HG03575 (cell line): ENCODE data around the gene SAXO1.

ENCODE experiments used
- ATAC-seq: cut with Tn5 transposase; IDR thresholded peaks from one replicate; pipeline ENCODE4 v1.9.1; 2021; ENCODE audit not compliant: unreplicated experiment, insufficient number of reproducible peaks, low FRiP score; ENCODE audit errors: extremely low read depth

Gene SAXO1

DNA sequence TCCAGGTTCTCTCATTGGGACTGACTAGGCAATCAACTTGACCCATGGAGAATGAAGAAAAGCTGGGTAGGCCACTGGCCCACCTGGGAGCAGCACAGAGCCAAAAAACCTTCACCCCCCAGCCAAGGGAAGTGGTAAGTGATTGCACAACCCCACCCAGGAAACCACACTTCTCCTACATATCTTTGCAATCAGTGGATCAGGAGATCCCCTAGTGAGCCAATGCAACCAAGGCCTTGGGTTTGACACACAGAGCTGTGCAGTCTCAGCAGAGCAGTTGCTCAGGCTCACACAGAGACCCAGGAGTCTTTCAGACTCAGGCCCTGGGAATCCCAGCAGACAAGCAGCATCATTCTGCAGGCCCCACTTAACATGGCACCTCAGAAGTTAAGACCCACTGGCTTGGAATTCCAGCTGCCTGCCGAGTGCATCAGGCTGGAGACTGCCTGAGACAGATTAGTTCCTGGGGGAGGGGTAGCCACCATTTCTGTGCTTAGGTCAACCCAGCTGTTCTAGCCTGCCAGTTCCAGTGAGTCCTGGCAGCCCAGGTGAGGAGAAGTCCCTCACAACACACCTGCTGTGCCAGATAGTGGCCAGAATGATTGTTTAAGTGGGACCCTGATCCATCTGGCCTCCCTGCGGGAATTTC, 136.4 kb downstream of the SAXO1 start:
- no peak for ATAC-seq

DNA sequence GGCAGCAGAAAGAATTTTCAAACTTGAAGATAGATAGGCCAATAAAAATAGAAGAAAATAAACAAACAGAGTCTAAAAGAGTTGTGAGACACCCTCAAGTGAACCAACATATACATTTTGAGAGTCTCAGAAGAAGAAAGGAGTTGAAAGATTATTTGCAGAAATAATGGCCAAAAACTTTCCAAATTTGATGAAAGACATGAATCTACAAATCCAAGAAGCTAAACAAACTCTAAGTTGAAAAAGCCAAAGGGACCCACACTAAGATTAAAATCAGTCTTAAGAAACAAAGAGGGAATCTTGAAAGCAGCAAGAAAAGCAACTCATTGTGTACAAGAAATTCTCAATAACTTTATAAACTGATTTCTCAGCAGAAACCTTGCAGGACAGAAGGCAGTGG, 137.0 kb downstream of the SAXO1 start:
- no peak for ATAC-seq

DNA sequence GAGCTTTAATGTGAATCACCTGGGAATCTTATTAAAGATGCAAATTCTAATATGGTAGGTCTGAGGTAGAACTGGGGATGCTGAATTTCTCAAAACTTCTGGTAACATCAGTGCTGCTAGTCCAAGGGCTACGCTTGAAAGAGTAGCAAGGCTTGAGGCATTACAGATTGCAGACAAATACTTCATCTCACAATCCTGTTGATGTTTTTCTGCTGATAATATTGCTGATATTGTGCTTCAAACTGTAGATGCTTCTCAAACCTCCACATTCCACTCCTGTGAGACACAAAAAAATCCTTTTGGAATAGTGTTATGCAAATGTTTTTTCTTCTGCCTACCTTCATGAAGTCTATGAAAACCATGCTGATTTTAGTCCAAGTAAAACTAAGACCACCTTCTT, 139.5 kb downstream of the SAXO1 start:
- no peak for ATAC-seq

DNA sequence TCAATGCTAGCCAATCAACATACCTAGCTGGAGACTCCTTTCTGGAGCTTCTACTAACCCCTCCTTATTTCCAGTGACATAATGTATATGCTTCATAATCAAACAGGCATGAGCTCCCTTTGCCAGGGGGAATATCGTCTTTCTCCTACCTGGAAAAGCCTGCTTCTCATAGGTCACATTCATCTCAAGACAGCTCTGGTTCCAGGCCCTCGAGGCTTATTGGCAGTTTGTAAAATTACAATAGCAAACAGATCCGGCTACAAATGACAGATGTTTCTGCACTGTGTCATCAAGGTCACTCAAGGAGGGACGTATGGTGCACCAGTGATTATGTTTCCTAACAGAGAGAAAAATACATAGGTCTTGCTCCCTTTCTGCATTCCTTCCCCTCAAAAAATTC, 140.0 kb downstream of the SAXO1 start:
- ATAC-seq: no peak

DNA sequence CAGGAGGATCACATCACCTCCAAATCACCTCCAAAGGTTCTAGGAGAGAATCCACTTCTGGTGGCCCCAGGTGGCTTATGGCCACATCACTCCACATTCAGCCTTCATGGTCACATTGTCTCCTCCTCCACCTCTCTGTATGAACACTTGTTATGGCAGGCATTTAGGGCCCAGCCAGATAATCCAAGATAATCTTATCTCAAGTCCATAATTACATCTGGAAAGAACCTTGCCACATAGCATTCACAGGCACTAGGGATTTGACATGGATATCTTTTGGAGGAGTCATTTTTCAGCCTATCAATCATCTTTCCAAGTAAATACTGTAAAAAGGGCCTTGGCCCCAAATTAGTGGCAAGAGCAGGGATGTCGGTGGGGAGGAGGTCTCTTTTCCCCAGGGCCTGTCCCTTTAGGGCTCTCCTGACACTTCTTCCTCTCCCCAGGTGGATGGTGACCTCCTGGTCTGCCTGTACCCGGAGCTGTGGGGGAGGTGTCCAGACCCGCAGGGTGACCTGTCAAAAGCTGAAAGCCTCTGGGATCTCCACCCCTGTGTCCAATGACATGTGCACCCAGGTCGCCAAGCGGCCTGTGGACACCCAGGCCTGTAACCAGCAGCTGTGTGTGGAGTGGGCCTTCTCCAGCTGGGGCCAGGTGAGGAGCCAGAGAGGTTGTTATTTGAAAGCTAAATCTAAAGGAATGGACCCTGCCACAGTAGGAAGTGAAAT, 140.9 kb downstream of the SAXO1 start:
- no peak for ATAC-seq

DNA sequence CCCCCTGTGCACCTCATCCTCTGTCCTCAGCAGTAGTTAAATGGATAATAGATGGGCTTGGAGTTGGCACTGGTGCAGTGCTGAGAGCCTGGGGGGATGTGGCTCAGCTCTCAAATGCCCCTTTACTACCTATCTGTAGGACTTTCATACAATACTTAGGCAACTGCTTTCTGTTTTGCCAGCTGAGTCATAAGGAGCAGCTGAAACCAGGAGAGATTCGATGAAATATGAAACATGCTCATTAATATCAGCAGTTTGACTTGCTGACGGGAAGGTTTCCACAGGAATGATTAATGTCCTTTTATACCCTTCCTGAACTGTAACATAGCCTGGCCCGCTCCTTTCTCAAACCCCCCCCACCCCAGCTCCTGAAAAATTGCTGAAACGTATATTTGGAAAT, 142.6 kb downstream of the SAXO1 start:
- ATAC-seq: no peak

DNA sequence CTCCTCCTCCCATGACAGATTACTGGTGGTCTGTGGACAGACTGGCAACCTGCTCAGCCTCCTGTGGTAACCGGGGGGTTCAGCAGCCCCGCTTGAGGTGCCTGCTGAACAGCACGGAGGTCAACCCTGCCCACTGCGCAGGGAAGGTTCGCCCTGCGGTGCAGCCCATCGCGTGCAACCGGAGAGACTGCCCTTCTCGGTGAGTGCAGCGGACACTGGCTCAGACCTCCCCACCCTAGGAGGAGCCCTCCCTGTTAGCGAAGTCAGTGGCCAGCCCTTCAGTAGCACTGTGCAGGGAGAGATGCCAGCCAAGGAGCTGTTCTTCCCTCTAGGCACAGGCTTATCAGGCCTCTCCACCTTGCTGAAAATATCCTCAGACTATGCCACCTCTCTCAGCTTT, 143.5 kb downstream of the SAXO1 start:
- ATAC-seq: no peak

DNA sequence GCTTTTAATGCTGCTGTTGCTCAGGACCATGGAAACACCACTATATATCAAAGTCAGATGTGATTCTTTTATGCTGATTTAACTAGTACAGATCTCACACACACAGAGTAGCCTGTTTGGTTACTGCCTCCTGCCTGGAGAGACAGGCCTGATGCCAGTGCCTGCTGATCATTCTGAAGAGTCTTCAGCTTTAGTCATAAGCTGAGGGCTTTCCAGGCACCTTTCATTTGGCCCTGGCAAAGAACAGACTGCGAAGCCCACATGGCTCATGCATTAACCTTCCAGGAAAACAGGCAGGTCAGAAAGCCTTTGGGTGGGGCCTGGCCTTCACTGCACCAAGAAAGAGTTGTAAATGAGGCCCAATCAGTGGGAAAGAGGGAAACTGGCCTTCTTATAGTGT, 144.7 kb downstream of the SAXO1 start:
- ATAC-seq: no peak

DNA sequence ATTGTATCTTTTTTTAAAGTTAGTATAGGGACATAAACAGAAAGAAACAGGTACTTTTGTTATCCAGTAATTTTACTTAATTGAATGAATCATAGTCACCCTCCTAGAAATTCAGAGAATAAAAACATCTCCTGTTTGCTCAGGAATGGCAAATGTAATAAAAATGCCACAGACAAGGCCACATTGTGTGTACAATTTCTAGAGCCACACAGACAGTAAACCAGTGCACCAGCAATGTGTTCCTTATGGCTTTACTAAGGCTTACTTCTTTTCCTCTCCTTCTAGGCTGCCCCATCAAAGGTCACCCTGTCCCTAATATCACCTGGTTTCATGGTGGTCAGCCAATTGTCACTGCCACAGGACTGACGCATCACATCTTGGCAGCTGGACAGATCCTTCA, 145.5 kb downstream of the SAXO1 start:
- ATAC-seq: no peak

DNA sequence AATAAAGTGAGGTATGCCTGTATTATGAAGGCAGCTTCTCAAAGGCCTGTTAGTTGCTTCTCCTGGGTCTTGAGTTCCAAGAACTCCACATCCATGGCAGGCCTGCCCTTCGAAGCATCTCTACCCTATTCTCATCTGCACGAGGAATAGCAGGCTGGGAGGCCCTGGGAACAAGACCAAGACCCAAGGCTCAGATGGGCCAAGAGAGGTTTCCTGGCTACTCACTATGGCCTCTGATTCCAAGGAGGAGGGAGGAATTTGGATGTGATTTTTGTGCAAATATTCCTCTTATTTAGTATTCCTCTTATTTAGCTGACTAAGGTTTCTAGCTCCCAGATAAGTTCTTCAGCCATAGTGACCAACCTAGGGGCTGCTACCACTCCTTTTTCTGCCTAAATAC, 151.3 kb downstream of the SAXO1 start:
- no peak for ATAC-seq

DNA sequence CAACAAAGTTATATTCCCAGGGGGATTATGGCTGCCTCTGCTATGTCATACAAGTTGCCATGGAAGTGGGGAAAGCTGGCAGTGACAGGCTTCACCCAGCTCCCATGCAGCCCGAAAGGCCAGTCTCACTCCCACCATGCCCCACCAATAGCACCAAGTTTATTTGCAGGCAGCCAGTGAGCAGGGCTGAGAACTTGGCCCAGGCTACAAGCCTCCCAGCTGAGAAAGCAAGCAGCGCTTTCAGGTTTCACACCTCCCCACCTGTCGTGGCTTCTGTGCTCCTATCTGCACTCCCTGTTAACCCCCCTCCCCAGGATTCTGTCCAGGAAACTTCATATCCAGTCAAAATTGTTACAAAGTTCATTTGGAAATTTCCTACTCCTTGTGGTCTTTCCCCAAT, 155.0 kb downstream of the SAXO1 start:
- no peak for ATAC-seq
